Cortex of kidney (tissue), 1 donor: ENCODE results near the gene RSPH10B2.
"Not testable (repeated sequence)": the region's sequence is repeated elsewhere in the genome, so short reads cannot be mapped to it uniquely, and the experiment has no call there.

ENCODE experiments used
- DNase-seq: peaks from one replicate; lab custom pipeline; 2025; lab: John Stamatoyannopoulos, UW

Gene RSPH10B2

DNA sequence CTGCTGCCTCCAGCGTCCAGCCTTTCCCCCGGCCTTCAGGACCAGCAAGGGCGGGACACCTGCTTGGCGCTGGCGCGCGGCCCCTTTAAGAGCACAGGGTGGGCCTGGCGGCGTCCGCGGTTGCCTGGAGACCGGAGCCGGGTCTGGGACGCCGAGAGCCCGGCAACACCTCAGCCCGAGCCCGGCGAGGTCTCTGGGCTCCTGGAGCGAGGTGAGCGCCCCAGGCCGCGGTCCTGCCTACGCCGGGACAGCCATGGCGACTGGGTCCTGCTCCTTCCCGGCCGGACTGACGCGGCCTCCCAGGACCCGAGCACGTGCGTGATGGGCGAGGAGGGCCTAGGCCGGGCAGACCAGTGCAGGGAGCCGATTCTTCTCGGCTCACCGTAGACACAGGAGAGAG lies at the start of gene RSPH10B2:
TSS of gene RSPH10B2 (plus strand) at position 140 of the 400 bp plus-strand sequence. CDS start 3,575 bp downstream, outside the sequence.
- DNase-seq = not testable (repeated sequence)

DNA sequence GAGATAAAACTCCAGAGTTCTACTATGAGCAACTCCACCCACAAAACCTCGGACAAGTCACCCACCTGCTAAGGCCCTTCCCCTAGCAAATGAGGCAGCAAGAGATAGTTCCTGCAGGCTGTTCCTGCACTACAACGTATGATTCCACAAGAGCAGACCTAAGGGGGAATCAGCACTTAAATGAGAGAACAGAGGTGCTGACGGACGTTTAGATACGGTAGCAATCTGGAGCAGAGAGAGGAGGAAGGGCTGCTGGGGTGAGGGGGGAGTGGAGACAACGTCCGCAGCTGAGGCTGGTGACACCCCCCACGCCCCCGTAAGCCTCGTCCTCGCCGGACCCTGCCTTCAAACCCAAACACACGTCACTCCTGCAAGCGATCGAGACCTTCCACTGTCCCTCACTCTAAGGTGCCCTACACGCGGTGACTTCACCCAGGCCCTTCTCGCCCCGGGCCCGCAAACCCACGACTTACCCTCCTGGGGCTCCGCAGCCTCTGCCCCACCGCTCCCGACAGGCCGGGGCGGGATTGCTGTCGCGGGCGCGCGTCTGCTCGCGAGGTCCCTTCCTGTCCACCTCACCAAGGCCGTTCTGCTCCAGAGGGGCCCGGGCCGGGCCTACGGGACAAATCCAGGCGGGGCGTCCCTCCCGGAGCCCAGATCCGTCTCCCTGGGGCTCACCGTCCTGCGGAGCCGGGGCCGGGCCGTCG lies 47.8 kb upstream of the RSPH10B2 start:
- no peak for DNase-seq

DNA sequence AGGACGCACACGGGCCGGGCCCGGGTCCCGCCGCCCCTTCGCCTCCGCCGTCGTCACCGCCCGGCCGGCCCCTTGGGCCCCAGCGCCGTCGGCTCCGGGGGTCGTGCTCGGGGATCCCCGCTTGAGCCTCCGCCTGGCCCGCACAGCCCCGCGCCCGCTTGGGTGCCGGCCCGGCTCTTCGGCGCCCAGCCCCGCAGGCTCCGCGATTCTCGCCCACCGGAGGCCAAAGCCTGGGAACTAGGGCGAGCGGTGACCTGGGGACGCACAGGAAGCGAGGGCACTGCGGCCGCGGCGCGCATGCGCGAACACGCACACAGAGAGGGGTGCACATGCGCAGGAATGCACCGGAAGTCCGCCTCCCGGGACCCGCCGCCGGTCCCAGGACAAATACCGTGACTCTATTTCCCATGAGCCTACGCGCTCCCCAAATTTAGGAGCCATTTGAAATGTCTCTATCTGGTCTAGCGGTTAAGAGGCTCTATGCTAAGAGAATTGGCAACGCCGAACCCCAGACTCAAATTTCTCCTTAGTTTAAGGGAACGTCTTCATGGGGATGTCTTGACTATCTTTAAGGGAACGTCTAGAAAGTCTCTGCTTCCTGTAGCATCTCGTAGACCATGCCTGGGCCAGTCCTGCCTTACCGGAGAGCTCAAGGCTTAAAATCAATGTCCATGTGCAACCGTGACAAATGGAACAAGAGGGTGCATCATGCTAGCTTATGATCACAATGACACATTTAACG lies 47.1 kb upstream of the RSPH10B2 start, which contains the start of gene ZNF12:
TSS of gene ZNF12 (minus strand) at position 282 of the 742 bp plus-strand sequence. CDS start 1,774 bp downstream, outside the sequence.
- DNase-seq = peak; percentile 19

DNA sequence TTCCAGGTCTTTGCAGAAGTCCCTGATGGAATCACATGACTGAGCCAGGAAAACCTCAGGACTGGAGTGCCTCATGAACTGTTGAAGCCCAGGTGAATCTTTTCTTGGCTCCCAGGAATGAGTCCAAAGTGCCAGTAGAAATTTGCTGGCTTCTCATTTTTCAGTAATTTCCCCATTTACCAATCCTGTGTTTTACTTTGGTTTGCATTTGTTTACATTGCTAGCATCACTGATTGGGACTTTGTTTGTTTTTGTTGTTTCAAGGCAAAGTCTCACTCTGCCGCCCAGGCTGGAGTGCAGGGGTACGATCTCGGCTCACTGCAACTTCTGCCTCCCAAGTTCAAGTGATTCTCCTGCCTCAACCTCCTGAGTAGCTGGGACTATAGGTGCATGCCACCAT lies 45.6 kb upstream of the RSPH10B2 start:
- no peak for DNase-seq

DNA sequence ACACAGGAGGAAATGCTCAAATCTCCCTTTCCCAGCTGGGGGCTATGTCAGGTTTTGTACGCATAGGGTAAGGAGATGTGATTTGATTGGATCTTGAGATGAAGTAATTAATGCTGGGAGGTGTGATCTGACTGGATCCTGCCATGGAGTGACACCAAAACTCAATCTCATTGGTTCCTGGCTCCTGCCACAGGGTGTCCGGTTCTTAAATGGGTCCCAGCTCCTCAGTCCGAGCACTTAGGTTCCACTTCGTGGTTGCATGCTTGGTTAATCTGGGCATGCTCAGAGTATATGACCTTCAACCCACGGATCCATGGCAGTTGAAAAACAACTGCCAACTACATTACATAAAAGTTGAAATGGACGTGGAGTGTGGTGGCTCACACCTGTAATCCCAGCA lies 44.1 kb upstream of the RSPH10B2 start:
- DNase-seq = no peak

DNA sequence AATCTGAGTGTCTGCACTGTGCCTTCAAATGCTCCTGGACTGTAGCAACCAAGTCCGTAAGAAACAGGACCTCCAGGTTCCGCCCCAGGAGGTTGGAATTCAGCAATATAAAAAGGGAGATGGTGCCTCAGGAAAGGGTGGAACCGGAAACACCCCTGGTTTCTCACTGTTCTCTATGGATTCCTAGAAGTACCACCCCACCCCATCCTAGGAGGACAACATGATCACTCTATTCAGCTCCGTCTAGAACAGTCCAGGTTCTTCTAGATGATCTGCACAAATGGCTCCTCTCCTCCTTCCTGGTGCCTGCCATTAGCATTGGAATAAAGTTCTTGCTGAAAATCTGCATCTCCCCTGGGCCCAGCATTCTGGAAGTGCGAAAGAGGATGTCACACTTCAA lies 39.5 kb upstream of the RSPH10B2 start:
- no peak for DNase-seq

DNA sequence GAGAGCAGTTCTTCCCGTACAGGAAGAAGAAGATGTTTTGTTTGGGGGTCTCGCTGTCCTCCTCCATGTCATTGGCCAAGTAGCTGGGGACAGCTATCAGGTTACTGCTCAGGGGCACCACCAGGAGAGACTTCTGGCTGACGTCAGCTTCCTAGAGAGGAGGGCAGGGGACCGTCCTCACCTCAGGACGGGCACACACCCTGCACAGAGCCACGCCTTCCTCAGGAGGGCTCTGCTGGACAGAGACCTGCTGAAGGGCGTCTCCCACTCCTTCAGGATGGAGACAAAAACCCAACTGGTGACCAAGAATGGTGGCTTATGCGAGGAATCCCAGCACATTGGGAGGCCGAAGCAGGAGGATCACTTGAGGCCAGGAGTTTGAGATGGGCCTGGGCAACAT lies 38.0 kb upstream of the RSPH10B2 start:
- DNase-seq = not testable (repeated sequence)

DNA sequence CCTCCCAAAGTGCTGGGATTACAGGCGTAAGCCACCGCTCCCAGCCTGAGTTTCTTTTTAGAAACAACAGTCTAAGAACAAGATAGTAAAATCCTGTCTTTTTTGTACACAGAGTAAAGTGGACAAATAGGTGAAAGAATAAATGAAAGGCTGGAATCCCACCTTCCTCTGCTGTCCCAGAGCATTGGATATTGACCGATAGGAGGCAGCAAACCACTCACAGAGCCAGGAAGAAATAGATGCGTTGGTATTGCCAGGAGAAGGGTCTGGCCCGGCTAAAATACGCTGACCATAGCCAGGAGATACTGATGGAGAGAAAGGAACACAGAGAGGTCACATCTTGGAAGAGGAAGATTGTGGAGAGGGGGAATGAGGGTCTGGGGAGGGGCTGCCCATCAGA lies 35.8 kb upstream of the RSPH10B2 start:
- DNase-seq = no peak

DNA sequence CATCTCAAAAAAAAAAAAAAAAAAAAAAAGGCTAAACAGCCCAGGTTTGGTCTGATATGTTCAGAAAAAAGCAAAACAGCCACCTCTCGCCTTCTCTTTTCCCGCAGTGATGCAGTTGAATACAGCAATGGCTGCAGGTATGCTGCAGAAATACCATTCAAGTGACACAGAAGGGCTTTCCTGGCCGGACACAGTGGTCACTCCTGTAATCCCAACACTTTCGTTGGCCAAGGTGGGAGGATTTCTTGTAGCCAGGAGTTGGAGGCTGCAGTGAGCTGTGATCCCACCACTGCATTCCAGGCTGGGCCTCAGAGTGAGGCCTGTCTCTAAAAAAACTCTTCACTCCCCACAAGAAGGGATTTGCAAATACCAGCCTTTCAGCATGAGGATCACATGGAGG lies 29.6 kb upstream of the RSPH10B2 start:
- DNase-seq = not testable (repeated sequence)

DNA sequence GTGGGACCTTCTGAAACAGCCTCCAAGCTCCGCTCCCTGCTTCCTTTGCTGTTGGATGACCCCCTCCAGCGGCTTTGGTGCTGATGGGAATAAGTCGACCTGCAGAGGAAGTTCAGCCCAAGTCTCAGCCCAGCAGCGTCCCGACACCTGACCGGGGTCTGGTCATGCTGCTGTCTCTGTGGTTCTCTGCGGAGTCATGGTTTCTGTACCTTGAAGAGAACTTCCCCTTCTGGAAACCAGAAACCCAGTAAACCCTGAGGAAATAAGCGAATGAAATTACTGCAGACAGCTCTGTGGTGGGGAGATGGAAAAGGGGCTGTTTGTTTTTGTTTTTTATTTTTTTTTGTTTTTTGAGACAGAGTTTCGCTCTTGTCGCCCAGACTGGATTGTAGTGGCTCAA lies 28.9 kb upstream of the RSPH10B2 start:
- no peak for DNase-seq

DNA sequence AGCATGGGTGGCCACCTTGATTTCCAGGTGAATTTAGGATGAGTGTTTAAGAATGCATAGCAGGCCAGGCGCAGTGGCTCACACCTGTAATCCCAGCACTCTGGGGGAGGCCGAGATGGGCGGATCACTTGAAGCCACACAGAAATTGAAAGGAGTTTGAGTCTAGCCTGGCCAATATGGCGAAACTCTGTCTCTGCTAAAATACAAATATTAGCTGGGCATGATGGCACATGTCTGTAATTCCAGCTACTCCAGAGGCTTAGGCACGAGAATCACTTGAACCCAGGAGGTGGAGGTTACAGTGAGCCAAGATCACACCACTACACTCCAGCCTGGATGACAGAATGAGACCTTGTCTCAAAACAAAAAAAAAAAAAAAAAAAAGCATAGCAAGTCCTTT lies 27.6 kb upstream of the RSPH10B2 start:
- DNase-seq = not testable (repeated sequence)

DNA sequence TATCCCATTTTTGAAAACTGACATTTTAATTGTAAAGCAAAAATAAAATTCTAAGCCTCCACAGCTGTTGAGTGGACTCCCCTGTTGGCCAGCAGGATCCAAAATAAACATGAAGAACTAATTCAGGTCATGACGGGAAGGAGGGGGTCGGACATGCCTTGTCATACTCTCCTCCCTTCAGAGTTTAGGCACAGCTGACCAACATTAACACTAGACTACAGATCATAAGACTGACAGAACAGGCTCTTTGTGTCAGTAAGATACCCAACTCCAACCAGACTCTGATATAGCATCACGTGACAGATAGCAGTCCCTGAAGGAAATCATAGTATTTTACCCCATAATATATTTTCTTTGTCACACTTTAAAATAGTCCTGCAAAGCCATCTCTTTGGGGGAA lies 26.2 kb upstream of the RSPH10B2 start:
- no peak for DNase-seq

DNA sequence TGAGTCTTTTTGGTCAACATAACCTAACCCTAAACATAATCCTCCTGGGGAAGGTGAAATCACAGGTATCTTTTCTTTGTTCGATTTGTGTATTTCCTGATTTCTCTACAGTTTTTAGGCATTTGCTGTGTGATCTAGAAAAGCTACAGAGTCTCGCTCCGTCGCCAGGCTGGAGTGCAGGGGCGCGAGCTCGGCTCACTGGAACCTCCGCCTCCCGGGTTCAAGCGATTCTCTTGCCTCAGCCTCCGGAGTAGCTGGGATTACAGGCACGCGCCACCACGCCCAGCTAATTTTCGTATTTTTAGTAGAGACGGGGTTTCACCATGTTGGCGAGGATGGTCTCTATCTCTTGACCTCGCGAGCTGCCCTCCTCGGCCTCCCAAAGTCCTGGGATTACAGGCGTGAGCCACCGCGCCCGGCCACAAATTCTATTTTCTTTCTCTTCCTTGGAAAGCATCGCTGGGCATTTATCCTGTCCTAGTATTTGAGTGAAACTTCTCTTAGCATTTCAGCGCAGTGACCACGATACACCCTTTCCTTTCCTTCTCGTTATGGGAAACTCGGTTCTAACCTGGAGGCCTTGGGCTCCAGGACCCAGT lies 24.9 kb upstream of the RSPH10B2 start:
- DNase-seq = not testable (repeated sequence)

DNA sequence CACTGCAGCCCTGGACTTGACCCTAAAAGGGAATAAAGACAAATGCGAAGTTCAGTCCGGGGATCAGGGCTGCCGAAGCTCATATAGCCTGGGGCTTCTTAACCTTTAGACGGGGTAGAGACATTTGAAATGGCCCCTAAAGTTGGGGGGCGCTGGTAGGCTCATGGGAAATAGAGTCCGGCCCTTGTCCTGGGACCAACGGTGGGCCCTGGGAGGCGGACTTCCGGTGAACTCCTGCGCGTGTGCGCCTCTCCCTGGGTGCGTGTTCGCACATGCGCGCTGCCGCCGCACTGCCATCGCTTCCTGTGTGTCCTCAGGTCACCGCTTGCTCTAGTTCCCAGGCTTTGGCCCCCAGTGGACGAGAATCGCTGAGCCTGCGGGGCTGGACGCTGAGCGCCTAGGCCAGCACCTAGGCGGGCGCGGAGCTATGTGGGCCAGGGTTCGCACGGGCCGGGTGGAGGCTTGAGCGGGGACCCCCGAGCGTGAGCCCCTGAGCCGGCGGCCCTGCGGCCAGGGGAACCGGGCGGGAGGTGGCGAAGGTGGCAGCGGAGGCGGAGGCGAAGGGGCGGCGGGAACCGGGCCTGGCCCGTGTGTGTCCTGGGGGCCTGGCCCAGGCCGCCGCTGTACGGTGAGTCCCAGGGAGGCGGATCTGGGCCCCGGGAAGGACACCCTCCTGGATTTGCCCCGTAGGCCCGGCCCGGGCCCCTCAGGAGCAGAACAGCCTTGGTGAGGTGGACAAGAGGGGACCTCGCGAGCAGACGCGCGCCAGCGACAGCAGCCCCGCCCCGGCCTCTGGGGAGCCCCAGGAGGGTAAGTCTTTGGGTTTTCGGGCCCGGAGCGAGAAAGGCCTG lies 24.2 kb upstream of the RSPH10B2 start:
- DNase-seq = peak; percentile 36

DNA sequence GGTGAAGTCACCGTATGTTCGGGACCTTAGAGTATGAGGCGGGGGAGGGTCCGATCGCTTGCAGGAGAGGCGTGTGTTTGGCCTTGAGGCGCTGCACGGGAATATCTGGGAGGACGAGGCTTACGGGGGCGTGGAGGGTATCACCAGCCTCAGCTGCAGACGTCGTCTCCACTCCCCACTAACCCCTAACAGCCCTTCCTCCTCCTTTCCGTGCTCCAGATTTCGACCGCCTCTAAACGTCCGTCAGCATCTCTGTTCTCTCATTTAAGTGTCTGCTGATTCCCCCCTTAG lies 23.6 kb upstream of the RSPH10B2 start:
- no peak for DNase-seq

DNA sequence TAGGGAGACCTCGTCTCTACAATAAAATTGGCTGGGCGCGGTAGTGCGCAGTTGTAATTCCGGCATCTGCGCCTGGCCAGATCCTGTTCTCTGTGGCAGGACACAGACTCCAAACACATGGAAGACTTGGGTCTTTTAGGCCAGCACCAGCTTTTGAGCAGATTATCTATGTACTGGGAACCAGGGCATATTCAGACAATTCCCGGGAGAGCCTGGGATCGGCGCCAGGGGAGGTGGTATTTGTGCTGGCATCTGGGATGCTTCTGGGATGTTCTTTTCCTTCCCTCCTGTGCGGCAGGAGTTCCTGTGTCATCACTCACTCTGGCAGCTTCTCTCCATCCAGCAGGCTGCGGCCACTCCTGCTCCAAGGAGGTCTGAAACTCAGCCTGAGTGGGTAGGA lies 15.5 kb upstream of the RSPH10B2 start:
- DNase-seq = not testable (repeated sequence)

DNA sequence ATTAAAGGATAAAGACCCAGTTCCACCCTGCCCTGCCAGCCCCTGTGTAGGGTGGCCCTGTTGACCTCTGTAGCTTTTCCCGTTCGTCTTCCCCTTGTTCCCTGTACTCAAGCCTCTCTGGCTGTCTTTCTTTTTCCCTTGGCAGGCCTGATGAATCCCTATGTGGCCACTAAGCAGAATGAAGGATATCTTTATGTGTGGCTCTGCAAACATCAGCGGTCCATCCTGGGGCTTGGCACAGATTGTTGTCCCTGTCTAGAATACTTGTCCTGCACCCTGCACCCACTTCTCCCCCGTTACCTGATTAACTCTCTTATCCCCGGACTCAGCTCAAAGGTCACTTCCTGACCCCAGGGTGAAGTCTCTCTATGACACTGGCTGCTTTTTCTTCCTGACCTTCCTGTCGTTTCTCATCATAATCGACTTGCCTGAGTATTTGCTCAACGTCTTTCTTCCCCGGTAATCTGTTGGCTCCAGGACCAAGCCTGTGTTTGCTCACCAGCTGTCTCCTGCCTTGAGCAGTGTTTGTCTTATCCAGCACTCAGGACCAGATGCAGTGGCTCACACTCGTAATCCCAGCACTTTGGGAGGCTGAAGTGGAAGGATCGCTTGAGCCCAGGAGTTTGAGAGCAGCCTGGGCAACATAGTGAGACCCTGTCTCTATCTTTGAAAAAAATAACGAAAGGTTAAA lies 9.3 kb upstream of the RSPH10B2 start:
- not testable (repeated sequence) for DNase-seq

DNA sequence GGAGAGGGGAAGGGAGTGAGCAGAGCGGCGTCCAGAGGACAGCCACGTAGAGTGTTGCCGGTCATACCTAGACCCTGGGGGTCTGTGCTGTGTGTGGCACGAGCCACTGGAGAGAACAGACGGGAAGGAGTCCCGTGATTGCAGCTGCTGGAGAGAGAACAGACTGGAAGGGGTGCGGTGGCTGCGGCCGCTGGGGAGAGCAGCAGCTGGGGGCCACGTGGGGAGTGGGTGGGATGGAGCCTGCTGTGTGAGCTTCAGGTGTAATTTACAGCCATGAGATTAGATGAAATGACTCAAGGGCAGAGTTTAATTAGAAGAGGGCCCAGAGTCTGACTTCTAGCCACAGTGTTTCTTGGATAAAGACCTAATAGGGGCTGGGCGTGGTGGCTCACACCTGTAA lies 4.6 kb upstream of the RSPH10B2 start:
- not testable (repeated sequence) for DNase-seq

DNA sequence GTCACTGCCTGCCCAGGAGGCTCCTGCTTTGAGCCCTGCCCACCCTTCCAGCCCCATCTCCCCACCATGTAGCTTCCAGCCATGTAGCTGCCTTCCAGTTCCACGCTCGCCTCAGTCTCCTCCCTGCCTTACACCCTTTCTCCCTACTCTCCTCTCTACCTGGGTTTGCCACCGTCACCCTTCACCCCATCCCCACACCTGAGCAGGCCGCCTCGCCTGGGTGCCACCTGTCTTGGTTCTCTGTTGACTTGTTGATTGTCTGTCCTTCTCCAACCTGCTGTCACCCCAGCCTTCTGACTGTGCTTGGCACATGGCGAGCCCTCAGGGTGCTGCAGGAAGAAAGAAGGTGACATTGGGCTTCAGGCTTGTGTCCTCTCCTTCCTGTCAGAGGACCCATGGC lies 3.7 kb upstream of the RSPH10B2 start:
- not testable (repeated sequence) for DNase-seq

DNA sequence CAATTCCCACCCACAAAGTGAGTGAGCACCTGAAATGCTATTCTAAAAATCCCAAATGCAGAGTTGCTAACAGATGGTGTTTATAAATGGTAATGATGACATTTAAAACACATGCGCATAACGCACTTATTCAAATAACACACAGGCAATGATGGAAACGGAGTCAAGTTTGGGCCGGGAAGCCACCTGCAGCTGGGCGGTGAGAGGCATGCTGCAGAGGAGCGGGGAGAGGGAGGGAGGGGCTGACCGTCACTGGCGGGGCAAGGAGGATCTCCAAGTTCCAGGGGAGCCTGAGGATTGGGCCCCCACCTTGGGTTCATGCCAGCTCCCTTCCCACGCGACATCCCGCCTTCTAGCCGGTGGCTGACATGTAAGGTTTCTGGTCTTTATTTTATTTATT lies 7.3 kb downstream of the RSPH10B2 start:
- not testable (repeated sequence) for DNase-seq

DNA sequence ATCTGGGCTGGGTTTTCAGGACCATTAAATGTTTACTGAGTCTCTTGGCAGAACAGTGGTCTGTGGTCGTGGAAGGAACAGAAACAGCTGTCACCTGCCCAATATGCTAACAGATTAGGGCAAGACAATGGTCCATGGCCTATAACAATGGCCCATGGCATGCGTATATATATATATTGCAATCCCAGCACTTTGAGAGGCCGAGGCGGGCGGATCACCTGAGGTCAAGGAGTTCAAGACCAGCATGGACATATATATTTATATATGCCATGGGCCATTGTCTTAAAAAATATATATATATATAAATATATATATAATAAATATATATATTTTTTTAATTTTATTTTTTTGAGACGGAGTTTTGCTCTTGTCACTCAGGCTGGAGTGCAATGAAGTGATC lies 27.7 kb downstream of the RSPH10B2 start:
- not testable (repeated sequence) for DNase-seq

DNA sequence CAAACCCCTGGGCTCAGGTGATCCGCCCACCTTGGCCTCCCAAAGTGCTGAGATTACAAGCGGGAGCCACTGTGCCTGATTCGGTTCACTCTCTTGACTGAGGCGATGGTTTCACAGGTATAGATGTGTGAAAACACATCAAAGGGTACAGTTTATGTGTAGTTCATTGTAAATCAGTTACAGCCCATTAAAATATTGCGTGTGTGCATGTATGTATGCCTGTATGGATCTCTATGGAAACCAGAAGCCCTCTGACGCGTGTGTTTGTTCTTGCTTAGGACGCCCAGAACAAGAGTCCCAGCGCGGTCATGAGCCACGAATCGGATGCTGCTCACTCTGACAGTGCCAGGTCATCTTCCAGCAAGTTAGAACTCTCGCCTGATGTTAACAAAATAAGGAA lies 35.5 kb downstream of the RSPH10B2 start:
- DNase-seq = not testable (repeated sequence)
